WTC11 (cell line): Measurements from ENCODE around the gene FDXR. TPM values are rescaled to one million over a fixed set of nuclear protein-coding genes. Genes with fewer than 3 reads are reported as not detected.

Experiments used
- ATAC-seq: fragments of 200-7000 bp; cut with Tn5 transposase; 2 replicates; pipeline ENCODE4 v1.10.0; 2021; ENCODE audit warnings: mild to moderate bottlenecking, moderate library complexity
- CTCF ChIA-PET: fragments of 300-600 bp; sonication (Branson Sonifier 250); formaldehyde crosslinking; loops from one replicate; lab custom pipeline; 2021; ENCODE audit warnings: antibody characterized with exemption; lab: Charles Lee
- POLR2A ChIA-PET: fragments of 350-600 bp; sonication (Branson Sonifier 250); formaldehyde crosslinking; loops from one replicate; lab custom pipeline; 2021; ENCODE audit warnings: antibody characterized with exemption; lab: Charles Lee
- DNase-seq: peaks from one replicate; pipeline ENCODE4 v3.0.0; 2021; ENCODE audit warnings: low spot score
- H3K27ac Mint-ChIP-seq: 2 replicates; pipeline ENCODE4 v1.8.0; 2021; ENCODE audit warnings: mixed read lengths
- H3K27me3 Mint-ChIP-seq: 2 replicates; pipeline ENCODE4 v1.8.0; 2021; ENCODE audit warnings: low read depth, mild to moderate bottlenecking, moderate library complexity, mixed read lengths
- H3K36me3 Mint-ChIP-seq: 2 replicates; pipeline ENCODE4 v1.8.0; 2021; ENCODE audit warnings: mixed read lengths
- H3K4me1 Mint-ChIP-seq: 2 replicates; pipeline ENCODE4 v1.8.0; 2022; ENCODE audit warnings: mixed read lengths
- H3K4me3 Mint-ChIP-seq: 2 replicates; pipeline ENCODE4 v1.8.0; 2021; ENCODE audit warnings: mild to moderate bottlenecking, moderate library complexity, mixed read lengths
- H3K9me3 Mint-ChIP-seq: 2 replicates; pipeline ENCODE4 v1.8.0; 2021; ENCODE audit warnings: mixed read lengths
- FOXP1 ChIP-seq: sonication (generic); formaldehyde crosslinking; IDR thresholded peaks from 2 replicates; pipeline ENCODE4 v1.8.0; 2022; ENCODE audit warnings: missing genetic modification reagents, mild to moderate bottlenecking, moderate library complexity, borderline replicate concordance
- JUN ChIP-seq: sonication (generic); formaldehyde crosslinking; IDR thresholded peaks from 2 replicates; pipeline ENCODE4 v1.8.0; 2023; ENCODE audit warnings: mild to moderate bottlenecking, missing genetic modification reagents
- NFYB ChIP-seq: sonication (generic); formaldehyde crosslinking; conservative IDR thresholded peaks from 2 replicates; pipeline ENCODE4 v1.8.0; 2022; ENCODE audit warnings: low read depth, missing genetic modification reagents
- RELA ChIP-seq: sonication (generic); formaldehyde crosslinking; IDR thresholded peaks from 2 replicates; pipeline ENCODE4 v1.8.1; 2022; ENCODE audit warnings: missing genetic modification reagents, mild to moderate bottlenecking, borderline replicate concordance
- total RNA-seq: library from RNA; stranded (reverse); gene quantifications from 3 replicates; pipeline ENCODE4 v1.2.3, GENCODE V29; 2021
- TF ChIP-seq, protein P1 (sequence below): sonication (generic); formaldehyde crosslinking; IDR thresholded peaks from 2 replicates; pipeline ENCODE4 v1.8.1; 2023; ENCODE audit warnings: mild to moderate bottlenecking, moderate library complexity, missing genetic modification reagents
- TF ChIP-seq, protein P2 (sequence below): fragments of 250-450 bp; sonication (Bioruptor Pico); IDR thresholded peaks from 2 replicates; pipeline ENCODE4 v1.9.0; 2021; ENCODE audit warnings: mild to moderate bottlenecking
- TF ChIP-seq, protein P3 (sequence below): fragments of 250-450 bp; sonication (Bioruptor Pico); conservative IDR thresholded peaks from 2 replicates; pipeline ENCODE4 v1.9.0; 2021; ENCODE audit warnings: mild to moderate bottlenecking
- TF ChIP-seq, protein P4 (sequence below): sonication (generic); formaldehyde crosslinking; IDR thresholded peaks from 2 replicates; pipeline ENCODE4 v1.8.1; 2023; ENCODE audit warnings: mild to moderate bottlenecking, missing genetic modification reagents, moderate library complexity
- TF ChIP-seq, protein P5 (sequence below): sonication (generic); formaldehyde crosslinking; conservative IDR thresholded peaks from 2 replicates; pipeline ENCODE4 v1.8.1; 2023; ENCODE audit warnings: mild to moderate bottlenecking, low read depth, missing genetic modification reagents, moderate library complexity
- TF ChIP-seq, protein P6 (sequence below): sonication (generic); formaldehyde crosslinking; IDR thresholded peaks from 2 replicates; pipeline ENCODE4 v1.8.1; 2022; ENCODE audit warnings: mild to moderate bottlenecking, missing genetic modification reagents, moderate library complexity, borderline replicate concordance
- TF ChIP-seq, protein P7 (sequence below): sonication (generic); formaldehyde crosslinking; IDR thresholded peaks from 2 replicates; pipeline ENCODE4 v1.8.0; 2022; ENCODE audit warnings: mild to moderate bottlenecking, missing genetic modification reagents
- TF ChIP-seq, protein P8 (sequence below): fragments of 250-450 bp; sonication (Bioruptor Pico); IDR thresholded peaks from 2 replicates; pipeline ENCODE4 v1.9.0; 2021; ENCODE audit warnings: mild to moderate bottlenecking
- TF ChIP-seq, protein P9 (sequence below): sonication (generic); formaldehyde crosslinking; IDR thresholded peaks from 2 replicates; pipeline ENCODE4 v1.8.0; 2023; ENCODE audit warnings: mild to moderate bottlenecking, missing genetic modification reagents
- TF ChIP-seq, protein P10 (sequence below): sonication (generic); formaldehyde crosslinking; IDR thresholded peaks from 2 replicates; pipeline ENCODE4 v1.8.0; 2023; ENCODE audit warnings: missing genetic modification reagents

Gene FDXR
- total RNA-seq, 1 experiment from 2014 or later: 52.8 TPM

DNA sequence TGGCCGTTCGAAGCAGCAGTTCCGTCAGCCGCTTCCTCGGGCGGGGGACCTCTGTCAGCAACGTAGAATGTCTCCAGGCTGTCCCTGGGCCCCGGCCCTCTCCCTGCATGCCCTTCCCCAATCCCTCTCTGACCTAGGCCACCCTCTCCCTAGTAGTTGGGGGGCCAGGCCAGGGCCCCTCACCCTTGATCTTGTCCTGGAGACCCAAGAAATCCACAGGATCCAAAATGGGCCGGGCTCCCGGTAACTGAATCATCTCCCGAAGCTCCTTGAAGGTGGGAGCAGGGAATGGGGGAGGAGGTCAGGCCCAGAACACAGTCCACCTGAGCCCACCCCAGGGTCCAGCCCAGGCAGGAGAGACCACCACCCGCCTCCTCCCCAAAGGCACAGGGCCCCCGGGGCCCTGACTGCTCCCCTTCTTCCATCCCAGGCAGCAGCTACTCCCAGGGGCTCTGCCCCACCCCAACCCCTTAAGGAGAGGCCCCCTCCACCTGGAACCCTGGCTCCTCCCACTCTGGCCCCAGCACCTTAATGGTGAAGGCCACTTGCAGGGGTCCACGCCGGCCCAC lies 8.4 kb downstream of the FDXR start (continued):
- TF ChIP-seq NFYB (CRISPR knock-in tag) (no peak), RELA (no peak)

DNA sequence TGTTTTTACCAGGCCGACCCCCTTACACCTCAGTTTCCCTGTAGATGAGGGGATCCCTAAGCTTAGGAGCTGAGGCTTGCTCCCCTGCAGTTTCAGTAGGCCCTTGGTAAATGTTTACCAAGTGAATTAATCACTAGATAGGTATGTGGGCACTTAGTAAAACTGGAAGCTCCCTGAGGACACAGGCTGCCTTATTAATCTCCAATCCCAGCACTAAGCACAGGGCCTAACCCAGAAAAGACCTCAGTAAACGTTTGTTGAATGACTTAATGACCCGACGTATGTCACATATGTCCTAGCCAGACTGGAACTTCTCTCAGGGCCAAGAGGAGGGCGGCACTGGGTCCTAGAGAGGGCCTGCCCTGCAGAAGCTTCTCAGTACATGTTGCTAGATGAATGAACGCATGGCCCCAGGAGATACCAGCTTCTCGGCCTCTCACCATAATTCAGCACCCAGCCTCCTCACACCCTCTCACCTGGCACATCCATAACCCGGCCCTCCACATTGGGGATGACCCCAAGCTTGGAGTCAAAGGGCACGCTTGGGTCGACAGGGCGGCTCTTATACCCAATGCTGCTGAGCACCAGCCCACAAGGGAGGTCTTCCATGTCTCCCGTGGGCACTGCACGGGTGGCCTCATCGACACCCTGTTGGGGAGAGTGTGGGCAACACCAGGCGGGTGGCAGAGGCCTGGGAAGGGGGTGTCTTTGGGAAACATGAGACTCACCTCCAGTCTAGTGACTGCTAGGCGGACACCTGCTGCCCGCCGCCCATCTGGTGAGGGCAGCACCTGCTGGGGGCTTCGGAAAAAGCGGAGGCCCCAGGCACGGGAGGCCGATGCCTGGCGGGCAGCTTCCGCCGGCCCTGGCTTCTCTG lies 9.1 kb downstream of the FDXR start:
- no peak for DNase-seq
- peaks cover 16% of the 10 kb centered on the region for H3K4me1 Mint-ChIP-seq
- POLR2A ChIA-PET: interaction anchor here (2.2 kb wide), 1 partner anchor 10 kb away, joined by 8 read pairs; the partner anchor contains the start of gene FDXR
- no peak for ATAC-seq
- H3K27ac Mint-ChIP-seq: no peak overlapping the region
- no peaks in the 10 kb centered on the region for H3K9me3 Mint-ChIP-seq
- CTCF ChIA-PET: interaction anchor here (0.5 to 14.0 kb wide), 17 partner anchors 9 to 207 kb away, joined by 3 to 347 read pairs (median 15); partner anchors contain the start of genes FDXR and NAT9
- peaks cover 9% of the 10 kb centered on the region; the same call in 1 of the 2 replicates for H3K36me3 Mint-ChIP-seq
- H3K4me3 Mint-ChIP-seq: no peak overlapping the region
- H3K27me3 Mint-ChIP-seq: peaks cover 36% of the 10 kb centered on the region
- TF ChIP-seq, protein P1, sequence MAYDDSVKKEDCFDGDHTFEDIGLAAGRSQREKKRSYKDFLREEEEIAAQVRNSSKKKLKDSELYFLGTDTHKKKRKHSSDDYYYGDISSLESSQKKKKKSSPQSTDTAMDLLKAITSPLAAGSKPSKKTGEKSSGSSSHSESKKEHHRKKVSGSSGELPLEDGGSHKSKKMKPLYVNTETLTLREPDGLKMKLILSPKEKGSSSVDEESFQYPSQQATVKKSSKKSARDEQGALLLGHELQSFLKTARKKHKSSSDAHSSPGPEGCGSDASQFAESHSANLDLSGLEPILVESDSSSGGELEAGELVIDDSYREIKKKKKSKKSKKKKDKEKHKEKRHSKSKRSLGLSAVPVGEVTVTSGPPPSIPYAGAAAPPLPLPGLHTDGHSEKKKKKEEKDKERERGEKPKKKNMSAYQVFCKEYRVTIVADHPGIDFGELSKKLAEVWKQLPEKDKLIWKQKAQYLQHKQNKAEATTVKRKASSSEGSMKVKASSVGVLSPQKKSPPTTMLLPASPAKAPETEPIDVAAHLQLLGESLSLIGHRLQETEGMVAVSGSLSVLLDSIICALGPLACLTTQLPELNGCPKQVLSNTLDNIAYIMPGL (CRISPR knock-in tag): no peak
- TF ChIP-seq, protein P2, sequence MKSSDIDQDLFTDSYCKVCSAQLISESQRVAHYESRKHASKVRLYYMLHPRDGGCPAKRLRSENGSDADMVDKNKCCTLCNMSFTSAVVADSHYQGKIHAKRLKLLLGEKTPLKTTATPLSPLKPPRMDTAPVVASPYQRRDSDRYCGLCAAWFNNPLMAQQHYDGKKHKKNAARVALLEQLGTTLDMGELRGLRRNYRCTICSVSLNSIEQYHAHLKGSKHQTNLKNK: no peak
- TF ChIP-seq JUN (no peak), FOXP1 (CRISPR knock-in tag) (no peak)
- TF ChIP-seq, protein P3, sequence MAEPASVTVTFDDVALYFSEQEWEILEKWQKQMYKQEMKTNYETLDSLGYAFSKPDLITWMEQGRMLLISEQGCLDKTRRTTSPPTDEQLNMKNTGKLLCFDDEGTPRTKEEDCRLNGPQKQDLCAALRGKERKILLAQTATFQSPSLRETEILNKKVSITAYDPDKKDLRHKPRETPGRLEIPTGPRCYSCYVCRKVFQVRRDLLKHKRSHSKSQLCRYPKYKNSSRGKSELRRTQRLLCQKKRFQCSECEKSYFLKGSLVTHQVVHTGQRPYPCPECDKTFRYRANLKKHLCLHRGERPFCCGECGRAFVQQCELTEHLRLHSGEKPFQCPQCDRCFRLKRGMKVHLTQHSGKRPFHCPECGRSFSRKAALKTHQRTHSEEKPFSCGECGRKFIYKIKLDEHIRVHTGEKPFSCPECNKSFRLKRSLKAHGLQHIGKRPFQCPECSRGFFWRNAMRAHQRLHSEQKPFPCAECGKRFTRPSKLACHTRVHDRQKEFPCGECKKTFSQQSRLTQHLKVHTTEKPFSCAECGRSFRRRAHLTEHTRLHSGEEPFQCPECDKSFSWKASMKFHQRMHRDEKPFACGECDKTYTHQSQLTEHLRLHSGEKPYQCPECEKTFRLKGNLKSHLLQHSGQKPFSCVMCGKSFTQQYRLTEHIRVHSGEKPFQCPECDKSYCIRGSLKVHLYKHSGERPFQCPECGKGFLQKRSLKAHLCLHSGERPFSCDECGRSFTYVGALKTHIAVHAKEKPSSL (CRISPR knock-in tag): no peak
- TF ChIP-seq, protein P4, sequence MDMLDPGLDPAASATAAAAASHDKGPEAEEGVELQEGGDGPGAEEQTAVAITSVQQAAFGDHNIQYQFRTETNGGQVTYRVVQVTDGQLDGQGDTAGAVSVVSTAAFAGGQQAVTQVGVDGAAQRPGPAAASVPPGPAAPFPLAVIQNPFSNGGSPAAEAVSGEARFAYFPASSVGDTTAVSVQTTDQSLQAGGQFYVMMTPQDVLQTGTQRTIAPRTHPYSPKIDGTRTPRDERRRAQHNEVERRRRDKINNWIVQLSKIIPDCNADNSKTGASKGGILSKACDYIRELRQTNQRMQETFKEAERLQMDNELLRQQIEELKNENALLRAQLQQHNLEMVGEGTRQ: no peak
- TF ChIP-seq, protein P5, sequence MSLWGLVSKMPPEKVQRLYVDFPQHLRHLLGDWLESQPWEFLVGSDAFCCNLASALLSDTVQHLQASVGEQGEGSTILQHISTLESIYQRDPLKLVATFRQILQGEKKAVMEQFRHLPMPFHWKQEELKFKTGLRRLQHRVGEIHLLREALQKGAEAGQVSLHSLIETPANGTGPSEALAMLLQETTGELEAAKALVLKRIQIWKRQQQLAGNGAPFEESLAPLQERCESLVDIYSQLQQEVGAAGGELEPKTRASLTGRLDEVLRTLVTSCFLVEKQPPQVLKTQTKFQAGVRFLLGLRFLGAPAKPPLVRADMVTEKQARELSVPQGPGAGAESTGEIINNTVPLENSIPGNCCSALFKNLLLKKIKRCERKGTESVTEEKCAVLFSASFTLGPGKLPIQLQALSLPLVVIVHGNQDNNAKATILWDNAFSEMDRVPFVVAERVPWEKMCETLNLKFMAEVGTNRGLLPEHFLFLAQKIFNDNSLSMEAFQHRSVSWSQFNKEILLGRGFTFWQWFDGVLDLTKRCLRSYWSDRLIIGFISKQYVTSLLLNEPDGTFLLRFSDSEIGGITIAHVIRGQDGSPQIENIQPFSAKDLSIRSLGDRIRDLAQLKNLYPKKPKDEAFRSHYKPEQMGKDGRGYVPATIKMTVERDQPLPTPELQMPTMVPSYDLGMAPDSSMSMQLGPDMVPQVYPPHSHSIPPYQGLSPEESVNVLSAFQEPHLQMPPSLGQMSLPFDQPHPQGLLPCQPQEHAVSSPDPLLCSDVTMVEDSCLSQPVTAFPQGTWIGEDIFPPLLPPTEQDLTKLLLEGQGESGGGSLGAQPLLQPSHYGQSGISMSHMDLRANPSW (CRISPR knock-in tag): no peak
- TF ChIP-seq, protein P6, sequence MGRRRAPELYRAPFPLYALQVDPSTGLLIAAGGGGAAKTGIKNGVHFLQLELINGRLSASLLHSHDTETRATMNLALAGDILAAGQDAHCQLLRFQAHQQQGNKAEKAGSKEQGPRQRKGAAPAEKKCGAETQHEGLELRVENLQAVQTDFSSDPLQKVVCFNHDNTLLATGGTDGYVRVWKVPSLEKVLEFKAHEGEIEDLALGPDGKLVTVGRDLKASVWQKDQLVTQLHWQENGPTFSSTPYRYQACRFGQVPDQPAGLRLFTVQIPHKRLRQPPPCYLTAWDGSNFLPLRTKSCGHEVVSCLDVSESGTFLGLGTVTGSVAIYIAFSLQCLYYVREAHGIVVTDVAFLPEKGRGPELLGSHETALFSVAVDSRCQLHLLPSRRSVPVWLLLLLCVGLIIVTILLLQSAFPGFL (CRISPR knock-in tag): no peak
- TF ChIP-seq, protein P7, sequence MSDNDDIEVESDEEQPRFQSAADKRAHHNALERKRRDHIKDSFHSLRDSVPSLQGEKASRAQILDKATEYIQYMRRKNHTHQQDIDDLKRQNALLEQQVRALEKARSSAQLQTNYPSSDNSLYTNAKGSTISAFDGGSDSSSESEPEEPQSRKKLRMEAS (CRISPR knock-in tag): no peak
- TF ChIP-seq, protein P8, sequence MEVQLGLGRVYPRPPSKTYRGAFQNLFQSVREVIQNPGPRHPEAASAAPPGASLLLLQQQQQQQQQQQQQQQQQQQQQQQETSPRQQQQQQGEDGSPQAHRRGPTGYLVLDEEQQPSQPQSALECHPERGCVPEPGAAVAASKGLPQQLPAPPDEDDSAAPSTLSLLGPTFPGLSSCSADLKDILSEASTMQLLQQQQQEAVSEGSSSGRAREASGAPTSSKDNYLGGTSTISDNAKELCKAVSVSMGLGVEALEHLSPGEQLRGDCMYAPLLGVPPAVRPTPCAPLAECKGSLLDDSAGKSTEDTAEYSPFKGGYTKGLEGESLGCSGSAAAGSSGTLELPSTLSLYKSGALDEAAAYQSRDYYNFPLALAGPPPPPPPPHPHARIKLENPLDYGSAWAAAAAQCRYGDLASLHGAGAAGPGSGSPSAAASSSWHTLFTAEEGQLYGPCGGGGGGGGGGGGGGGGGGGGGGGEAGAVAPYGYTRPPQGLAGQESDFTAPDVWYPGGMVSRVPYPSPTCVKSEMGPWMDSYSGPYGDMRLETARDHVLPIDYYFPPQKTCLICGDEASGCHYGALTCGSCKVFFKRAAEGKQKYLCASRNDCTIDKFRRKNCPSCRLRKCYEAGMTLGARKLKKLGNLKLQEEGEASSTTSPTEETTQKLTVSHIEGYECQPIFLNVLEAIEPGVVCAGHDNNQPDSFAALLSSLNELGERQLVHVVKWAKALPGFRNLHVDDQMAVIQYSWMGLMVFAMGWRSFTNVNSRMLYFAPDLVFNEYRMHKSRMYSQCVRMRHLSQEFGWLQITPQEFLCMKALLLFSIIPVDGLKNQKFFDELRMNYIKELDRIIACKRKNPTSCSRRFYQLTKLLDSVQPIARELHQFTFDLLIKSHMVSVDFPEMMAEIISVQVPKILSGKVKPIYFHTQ: no peak
- TF ChIP-seq, protein P9, sequence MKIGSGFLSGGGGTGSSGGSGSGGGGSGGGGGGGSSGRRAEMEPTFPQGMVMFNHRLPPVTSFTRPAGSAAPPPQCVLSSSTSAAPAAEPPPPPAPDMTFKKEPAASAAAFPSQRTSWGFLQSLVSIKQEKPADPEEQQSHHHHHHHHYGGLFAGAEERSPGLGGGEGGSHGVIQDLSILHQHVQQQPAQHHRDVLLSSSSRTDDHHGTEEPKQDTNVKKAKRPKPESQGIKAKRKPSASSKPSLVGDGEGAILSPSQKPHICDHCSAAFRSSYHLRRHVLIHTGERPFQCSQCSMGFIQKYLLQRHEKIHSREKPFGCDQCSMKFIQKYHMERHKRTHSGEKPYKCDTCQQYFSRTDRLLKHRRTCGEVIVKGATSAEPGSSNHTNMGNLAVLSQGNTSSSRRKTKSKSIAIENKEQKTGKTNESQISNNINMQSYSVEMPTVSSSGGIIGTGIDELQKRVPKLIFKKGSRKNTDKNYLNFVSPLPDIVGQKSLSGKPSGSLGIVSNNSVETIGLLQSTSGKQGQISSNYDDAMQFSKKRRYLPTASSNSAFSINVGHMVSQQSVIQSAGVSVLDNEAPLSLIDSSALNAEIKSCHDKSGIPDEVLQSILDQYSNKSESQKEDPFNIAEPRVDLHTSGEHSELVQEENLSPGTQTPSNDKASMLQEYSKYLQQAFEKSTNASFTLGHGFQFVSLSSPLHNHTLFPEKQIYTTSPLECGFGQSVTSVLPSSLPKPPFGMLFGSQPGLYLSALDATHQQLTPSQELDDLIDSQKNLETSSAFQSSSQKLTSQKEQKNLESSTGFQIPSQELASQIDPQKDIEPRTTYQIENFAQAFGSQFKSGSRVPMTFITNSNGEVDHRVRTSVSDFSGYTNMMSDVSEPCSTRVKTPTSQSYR (CRISPR knock-in tag): no peak
- TF ChIP-seq, protein P10, sequence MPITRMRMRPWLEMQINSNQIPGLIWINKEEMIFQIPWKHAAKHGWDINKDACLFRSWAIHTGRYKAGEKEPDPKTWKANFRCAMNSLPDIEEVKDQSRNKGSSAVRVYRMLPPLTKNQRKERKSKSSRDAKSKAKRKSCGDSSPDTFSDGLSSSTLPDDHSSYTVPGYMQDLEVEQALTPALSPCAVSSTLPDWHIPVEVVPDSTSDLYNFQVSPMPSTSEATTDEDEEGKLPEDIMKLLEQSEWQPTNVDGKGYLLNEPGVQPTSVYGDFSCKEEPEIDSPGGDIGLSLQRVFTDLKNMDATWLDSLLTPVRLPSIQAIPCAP (CRISPR knock-in tag): no peak
